ENCODE measurements around the gene TSPAN3. TPM values are rescaled to one million over a fixed set of nuclear protein-coding genes. Genes with fewer than 3 reads are reported as not detected.

TSPAN3 gene
- total RNA-seq, 4 donors from 2014 or later, result 330 to 637 (median 593) TPM

DNA sequence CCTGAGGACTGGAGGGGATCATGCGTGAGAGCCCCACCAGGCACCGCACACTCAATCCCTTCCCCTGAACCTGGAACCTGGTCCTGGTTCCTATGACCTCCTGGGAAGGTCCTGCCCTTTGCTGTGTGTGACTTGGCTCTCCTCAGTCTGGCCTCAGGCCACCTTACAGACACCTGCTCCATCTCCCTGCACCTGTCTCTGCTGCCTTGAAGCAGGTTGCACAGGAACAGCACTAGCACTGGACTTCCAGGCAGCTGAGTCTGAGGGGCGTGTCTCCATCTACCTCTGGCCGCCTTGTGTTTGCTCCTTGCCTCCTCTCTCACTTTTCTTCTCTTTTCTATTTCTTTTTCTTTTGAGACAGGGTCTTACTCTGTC lies 60.6 kb downstream of the TSPAN3 start:
- no peak for DNase-seq
- H3K36me3 ChIP-seq, result no peaks in the 10 kb centered on the region
- no peaks in the 10 kb centered on the region for H3K9me3 ChIP-seq
- TF ChIP-seq POLR2A (IDR thresholded peaks at IDR 0.05), result no peak
- TF ChIP-seq, protein P1, sequence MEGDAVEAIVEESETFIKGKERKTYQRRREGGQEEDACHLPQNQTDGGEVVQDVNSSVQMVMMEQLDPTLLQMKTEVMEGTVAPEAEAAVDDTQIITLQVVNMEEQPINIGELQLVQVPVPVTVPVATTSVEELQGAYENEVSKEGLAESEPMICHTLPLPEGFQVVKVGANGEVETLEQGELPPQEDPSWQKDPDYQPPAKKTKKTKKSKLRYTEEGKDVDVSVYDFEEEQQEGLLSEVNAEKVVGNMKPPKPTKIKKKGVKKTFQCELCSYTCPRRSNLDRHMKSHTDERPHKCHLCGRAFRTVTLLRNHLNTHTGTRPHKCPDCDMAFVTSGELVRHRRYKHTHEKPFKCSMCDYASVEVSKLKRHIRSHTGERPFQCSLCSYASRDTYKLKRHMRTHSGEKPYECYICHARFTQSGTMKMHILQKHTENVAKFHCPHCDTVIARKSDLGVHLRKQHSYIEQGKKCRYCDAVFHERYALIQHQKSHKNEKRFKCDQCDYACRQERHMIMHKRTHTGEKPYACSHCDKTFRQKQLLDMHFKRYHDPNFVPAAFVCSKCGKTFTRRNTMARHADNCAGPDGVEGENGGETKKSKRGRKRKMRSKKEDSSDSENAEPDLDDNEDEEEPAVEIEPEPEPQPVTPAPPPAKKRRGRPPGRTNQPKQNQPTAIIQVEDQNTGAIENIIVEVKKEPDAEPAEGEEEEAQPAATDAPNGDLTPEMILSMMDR (IDR thresholded peaks at IDR 0.05), result no peak
- no peaks in the 10 kb centered on the region for H3K27me3 ChIP-seq
- no peak overlapping the region for H3K4me3 ChIP-seq (replicated peaks in 1 of 3)
- H3K4me1 ChIP-seq, result no peaks in the 10 kb centered on the region
- no peak overlapping the region for H3K27ac ChIP-seq
- intact Hi-C loops (cut with DNase I), result no loop called here
- 90 to 98% methylated on average over 4 of the region's 4 CpGs for WGBS, 2 donors

DNA sequence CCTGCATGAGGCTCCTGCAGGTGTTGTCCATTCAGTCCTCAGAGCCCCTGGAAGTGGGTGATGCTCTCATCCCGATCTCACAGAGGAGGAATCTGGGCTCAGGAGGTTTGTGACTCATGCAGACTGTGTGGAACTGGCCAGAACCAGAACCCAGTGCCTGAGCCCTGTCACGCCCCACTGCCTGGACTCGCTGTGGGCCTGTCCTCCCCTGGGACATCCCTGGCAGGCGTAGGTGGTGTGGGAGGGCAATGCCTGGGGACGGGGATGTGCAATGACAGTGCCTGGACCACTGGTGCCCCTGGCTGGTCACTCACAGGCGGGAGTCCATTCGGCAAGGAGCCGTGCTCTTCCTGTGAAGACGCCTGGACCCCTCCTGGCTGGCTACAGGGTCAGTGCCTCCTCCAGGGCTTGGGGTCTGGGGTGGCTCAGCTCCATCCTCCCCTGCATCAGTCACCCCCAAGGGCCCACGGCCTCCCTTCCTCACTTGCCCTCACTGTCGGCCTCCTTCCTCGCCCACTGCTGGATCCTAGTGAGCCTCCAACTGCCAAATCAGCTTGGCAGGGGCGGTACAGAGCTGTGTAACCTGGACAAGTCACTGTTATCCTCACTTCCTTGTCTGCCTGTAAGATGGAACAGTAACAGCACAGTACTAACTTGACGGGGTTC lies 61.1 kb downstream of the TSPAN3 start:
- Histone ChIP-seq H3K36me3 (no peaks in the 10 kb centered on the region), H3K27me3 (no peaks in the 10 kb centered on the region), H3K27ac (no peak overlapping the region), H3K4me1 (no peaks in the 10 kb centered on the region), H3K4me3 (replicated peaks in 1 of 3) (no peak overlapping the region), H3K9me3 (no peaks in the 10 kb centered on the region)
- intact Hi-C loops (cut with DNase I), result no loop called here
- no peak for DNase-seq
- 83 to 91% methylated on average over 9 to 12 of the region's 14 CpGs for whole genome bisulfite sequencing, 2 donors
- TF ChIP-seq, protein P1 (IDR thresholded peaks at IDR 0.05), result no peak
- no peak for TF ChIP-seq POLR2A (IDR thresholded peaks at IDR 0.05)

DNA sequence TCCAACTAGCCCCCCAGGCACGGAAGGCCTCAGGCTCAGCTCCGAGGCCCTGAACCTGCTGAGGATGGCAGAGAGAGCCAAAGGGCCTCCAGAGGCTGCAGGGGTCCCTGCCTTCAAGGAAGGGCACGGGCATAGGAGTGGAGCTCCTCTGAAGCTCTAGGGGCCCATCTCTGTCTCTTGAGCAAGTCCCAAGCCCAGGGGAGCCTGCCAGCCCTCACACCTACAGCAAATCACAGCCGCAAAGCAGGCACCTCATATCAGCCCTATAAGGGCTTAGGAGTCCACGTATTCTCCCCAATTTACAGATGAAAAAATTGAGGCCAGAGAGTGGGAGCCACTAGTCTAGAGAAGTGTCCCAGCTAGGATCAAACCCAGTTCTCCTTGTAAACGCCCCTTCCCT lies 61.7 kb downstream of the TSPAN3 start:
- TF ChIP-seq, protein P1 (IDR thresholded peaks at IDR 0.05), result no peak
- TF ChIP-seq POLR2A (IDR thresholded peaks at IDR 0.05), result no peak
- Histone ChIP-seq H3K4me3 (replicated peaks in 1 of 3) (no peak overlapping the region), H3K36me3 (no peaks in the 10 kb centered on the region), H3K27me3 (no peaks in the 10 kb centered on the region), H3K9me3 (no peaks in the 10 kb centered on the region), H3K4me1 (no peaks in the 10 kb centered on the region), H3K27ac (no peak overlapping the region)
- DNase-seq, result no peak
- 85 to 87% methylated on average over 5 to 6 of the region's 6 CpGs for WGBS, 2 donors
- intact Hi-C loops (cut with DNase I), result no loop called here

DNA sequence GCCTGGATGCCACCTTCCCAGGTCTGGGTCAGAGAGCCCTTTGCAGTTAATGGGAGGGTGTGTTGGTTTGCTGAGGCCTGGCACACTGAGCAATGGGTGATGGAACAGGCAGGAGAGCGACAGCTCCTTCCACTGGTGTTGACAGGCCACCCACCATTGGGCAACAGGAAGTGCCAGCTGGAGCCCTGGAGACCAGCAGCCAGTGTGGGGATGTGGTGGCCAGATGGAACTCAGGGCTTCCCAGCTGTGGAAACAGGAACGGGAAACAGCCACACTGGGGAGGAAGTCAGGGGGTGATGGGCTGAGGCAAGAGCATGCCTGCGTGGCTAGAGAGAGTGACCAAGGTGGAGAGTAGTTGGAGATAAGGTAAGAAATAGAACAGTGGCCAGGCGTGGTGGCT lies 66.7 kb downstream of the TSPAN3 start:
- TF ChIP-seq, protein P1 (IDR thresholded peaks at IDR 0.05), result no peak
- TF ChIP-seq POLR2A (IDR thresholded peaks at IDR 0.05), result no peak
- Histone ChIP-seq H3K36me3 (no peaks in the 10 kb centered on the region), H3K4me1 (no peaks in the 10 kb centered on the region), H3K27me3 (no peaks in the 10 kb centered on the region), H3K27ac (no peak overlapping the region), H3K9me3 (no peaks in the 10 kb centered on the region), H3K4me3 (replicated peaks in 1 of 3) (no peak overlapping the region)
- DNase-seq, result no peak
- intact Hi-C loops (cut with DNase I), result no loop called here
- WGBS, 2 donors, result 77 to 81% methylated on average over 4 of the region's 4 CpGs

DNA sequence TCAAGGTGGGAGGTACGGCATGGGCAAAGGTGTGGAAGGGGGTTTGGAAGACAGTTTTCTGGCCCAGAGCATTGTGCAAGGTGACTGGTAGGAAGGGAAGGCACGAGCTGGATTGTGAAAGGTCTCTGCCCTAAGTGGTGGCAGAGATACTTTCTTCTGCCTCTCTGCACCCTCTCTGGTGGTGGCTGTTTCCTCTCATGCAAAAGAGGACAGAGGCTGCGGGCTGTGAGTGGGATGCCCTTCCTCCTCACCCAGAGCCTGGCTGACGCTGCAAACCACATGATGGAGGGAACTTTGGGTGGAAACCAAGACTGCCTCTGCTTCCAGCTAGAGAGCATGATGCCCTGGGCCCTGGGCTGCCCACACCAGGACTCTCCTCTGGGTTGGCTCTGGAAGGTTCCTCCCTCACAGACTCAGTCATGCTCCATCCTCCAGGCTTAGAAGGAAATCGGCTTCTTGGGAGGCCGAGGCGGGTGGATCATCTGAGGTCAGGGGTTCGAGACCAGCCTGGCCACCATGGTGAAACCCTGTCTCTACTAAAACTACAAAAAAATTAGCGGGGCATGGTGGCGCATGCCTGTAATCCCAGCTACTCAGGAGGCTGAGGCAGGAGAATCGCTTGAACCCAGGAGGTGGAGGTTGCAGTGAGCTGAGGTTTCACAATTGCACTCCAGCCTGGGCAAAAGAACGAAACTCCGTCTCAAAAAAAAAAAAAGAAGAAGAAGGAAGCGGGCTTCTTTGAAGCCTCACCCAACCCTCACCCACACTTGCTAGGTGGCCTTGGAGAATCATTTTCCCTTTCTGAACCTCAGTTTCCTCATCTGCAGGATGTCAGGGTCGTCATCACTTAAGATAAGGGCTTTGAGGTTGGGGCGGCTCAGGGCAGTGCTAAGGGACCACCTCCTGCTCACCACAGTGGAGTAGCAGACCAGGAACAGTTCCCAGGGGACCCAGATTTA lies 67.7 kb downstream of the TSPAN3 start:
- 82 to 88% methylated on average over 16 of the region's 16 CpGs for WGBS, 2 donors
- intact Hi-C loops (cut with DNase I), result no loop called here

More for the DNA sequence above, 67.7 kb downstream of the TSPAN3 start:
- H3K9me3 ChIP-seq, result no peaks in the 10 kb centered on the region
- no peaks in the 10 kb centered on the region for H3K27me3 ChIP-seq
- H3K4me3 ChIP-seq (replicated peaks in 1 of 3), result no peak overlapping the region
- no peaks in the 10 kb centered on the region for H3K4me1 ChIP-seq
- no peaks in the 10 kb centered on the region for H3K36me3 ChIP-seq
- no peak for DNase-seq
- TF ChIP-seq, protein P1 (IDR thresholded peaks at IDR 0.05), result no peak
- no peak overlapping the region for H3K27ac ChIP-seq
